IPS-18c (cell line): ENCODE results near the gene TACC3.
A peak's percentile ranks its signal among the peaks of the same experiment; 100 is the strongest.

ENCODE experiments used
- H3K4me3 ChIP-seq: 2 replicates; pipeline ENCODE4 v1.7.0; 2013; ENCODE audit warnings: low read depth, mild to moderate bottlenecking, low read length, moderate library complexity; ENCODE audit not compliant: insufficient read depth
- H3K9me3 ChIP-seq: one replicate; pipeline ENCODE4 v1.6.1; 2013; ENCODE audit warnings: mild to moderate bottlenecking, low read length, moderate library complexity; ENCODE audit not compliant: control insufficient read depth, insufficient read depth

Gene TACC3

GRCh38 chr4:1717129-1718094, 3.9 kb upstream of the TACC3 start:
- Histone ChIP-seq H3K9me3 (no peaks in the 10 kb centered on the region), H3K4me3 (no peak overlapping the region)

GRCh38 chr4:1718095-1718850, 3.0 kb upstream of the TACC3 start:
- H3K4me3 ChIP-seq: no peak overlapping the region
- H3K9me3 ChIP-seq: no peaks in the 10 kb centered on the region

DNA sequence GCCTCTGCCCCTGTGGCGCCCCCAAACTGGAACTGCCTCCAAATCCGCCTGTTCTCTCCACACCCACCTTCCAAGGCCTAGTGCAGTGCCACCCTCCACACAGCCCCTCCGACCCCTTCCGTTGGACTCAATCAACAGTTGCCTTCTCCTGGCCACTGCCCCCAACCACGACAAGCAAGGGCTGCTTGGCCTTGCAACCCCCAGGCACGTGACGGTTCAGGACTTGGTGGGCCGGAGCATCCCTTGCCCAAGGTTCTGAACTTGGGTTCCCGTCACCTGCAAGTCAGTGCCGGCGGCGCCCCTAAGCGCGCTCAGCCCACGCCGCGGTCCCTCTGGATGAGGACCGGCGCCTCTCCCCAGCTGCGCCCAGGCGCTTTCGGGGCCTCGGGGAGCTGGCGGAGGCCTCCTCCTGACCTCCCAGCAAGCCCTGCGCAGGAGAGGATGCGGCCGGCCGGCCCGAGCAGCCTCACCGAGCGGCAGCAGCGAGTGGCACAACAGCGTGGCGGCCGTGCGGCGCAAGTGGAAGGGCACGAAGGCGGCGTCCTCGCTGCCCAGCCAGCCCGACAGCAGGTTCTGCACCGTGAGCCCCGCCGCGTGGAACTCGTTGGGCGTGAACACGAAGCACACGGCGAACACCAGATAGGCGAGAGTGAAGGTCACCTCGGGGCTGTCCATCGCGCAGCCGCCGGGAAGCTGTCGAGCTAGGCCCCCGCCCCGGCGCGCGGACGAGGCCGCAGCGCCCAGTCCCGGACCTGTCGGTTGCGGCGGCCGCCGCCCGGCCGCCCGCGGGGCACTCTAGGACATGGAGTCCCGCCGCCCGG, 948 bp upstream of the TACC3 start:
- H3K4me3 ChIP-seq: peak overlapping the region; percentile 95
- H3K9me3 ChIP-seq: no peaks in the 10 kb centered on the region

DNA sequence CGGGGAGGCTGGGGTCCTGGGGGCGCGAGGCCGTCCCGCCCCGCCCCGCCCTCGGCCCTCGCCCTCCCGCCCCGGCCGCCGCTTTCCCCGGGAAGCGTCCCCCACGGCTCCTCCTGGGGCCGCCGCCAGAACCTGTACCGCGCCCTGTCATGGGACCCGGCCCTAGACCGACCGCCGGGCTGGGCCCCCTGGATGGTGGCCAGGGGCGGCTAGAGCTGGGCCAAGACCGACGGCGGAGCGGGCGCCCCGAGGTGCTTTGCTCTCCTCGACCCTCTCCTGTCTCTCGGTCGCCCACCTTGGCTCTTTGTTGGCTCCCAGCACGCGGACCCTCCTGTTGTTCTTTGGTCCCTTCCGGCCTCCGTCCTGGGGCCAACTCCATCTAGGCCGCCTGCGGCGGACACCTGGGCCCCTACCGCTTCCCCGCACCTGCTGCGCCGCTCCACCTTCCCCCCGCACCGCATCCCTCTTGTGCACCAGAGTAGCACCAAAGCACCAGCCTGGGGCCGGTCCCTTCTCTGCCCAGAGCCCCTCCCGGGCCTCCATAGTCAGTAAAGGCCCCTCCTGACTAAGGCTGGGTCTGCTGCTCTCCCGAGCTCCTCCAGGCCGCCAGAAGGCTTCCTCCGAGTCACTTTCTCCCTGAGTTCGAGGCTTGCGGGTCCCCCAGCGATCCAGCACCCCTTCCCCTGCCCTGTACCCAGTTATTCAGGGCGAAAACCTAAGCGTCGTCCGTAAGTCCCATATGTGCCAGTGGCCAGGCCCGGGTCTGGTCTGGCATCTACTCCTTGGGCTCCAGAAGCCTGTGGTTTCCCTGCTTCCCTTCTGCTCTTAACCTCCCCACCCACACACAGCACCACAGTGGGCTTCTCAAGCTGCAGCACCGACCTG, 587 bp downstream of the TACC3 start:
- Histone ChIP-seq H3K9me3 (no peaks in the 10 kb centered on the region), H3K4me3 (peak overlapping the region; percentile 88)

DNA sequence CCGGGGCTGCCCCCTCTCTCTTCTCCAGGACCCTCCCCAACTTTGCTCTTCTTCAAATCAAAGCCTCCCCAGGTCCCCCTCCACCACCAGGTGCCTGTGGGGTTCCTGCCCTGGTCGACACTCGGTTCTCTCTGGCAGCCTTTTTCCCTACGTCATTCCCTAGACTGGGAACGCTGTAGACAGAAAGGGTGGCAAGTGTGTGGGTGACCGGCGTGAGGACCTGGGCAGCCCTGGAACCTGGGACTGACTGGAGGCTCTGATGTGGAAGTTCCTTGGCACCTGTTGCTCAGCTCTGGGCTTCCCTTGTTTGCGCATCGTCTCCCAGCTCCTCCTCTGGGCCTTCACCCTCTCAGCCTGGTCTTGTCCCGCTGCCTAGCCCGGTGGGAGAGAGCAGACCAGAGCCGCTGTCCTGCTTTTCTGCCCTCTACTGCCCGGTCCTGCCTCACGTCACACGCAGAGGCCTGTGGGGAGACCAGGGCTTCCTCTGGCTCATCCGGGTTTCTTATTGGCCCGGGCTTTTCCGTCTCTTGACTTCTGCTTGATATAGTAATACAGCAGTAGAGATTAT, 1.3 kb downstream of the TACC3 start:
- H3K9me3 ChIP-seq: no peaks in the 10 kb centered on the region
- H3K4me3 ChIP-seq: peak overlapping the region; percentile 88

DNA sequence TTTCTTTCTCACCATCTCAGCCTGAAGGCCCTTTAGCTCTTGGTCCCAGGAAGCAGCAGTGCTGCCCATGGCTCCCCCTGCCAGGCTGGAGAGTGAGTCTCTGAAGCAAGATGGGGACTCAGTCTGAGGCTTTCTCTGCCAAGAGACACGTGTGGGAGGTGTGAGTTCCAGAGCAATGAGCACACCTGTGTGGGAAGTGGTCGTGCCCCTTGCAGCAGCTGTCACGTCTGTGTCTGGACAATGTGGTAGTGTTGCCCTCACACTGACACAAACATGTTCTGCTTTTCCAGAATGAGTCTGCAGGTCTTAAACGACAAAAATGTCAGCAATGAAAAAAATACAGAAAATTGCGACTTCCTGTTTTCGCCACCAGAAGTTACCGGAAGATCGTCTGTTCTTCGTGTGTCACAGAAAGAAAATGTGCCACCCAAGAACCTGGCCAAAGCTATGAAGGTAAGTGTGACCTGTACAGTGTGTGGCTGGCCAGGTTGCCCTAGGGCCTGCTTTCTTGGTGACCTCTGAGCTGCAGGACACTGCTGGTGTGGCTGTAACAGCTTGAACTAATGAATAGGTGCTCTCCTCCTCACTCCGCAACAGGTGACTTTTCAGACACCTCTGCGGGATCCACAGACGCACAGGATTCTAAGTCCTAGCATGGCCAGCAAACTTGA, 1.9 kb downstream of the TACC3 start:
- peak overlapping the region; percentile 17; the same call in 1 of the 2 replicates for H3K4me3 ChIP-seq
- H3K9me3 ChIP-seq: no peaks in the 10 kb centered on the region

DNA sequence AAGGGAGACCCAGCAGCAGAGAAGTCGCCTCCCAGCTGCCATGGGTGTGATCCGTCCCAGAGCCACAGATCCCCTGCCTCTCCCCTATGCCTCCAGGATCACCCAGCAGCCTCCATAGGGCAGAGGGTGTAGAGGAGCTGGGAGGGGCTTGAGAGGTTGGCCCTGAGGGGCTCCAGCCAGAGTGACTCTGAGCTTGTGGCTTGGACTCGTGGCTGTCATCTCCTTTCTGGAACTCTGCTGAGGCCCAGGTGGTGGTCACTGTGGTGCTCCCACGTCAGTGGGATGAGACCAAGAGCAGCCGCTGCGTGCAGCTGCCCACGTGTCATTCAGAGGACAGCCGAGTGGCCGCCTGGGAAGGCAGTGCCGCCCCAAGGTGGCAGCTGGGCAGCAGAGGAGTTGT, 4.2 kb downstream of the TACC3 start:
- Histone ChIP-seq H3K4me3 (no peak overlapping the region), H3K9me3 (no peaks in the 10 kb centered on the region)

DNA sequence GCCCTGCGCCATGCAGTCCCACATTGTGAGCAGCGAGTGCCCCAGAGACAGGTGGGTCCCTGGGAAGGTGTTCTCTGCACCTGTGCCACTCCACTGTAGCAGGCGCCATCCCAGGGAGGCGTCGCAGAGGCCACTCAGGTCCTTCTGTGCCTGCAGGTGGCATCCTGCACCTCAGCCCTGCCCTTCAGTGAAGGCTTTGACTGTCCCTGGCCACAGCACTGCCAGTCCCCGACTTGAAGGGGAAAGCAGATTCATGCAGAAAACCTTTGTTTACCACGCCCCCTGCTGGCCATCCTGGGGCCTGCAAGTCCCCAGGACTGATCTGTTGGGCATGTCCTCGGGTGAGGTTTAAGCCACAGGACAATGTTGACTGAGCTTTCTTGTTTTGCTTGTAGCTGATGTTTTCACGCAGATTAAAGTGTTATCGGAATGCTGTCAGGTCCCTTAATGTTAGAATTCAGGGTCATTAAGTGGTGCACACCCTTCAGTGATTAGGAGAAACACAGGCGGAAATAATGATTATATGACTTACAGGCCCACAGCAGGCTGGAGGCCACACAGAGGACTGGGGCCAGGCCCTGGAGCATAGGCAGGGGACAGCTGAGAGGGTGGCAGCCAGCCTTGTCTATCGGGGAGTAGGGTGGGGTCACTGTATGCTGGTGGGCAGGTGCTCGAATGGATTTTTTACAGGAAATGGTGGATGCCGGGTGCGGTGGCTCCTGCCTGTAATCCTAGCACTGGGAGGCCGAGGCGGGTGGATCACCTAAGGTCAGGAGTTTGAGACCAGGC, 5.0 kb downstream of the TACC3 start:
- Histone ChIP-seq H3K9me3 (no peaks in the 10 kb centered on the region), H3K4me3 (no peak overlapping the region)

- no peak overlapping the region for H3K4me3 ChIP-seq
- no peaks in the 10 kb centered on the region for H3K9me3 ChIP-seq
Observed at GRCh38 chr4:1727117-1728031, 6.1 kb downstream of the TACC3 start.

DNA sequence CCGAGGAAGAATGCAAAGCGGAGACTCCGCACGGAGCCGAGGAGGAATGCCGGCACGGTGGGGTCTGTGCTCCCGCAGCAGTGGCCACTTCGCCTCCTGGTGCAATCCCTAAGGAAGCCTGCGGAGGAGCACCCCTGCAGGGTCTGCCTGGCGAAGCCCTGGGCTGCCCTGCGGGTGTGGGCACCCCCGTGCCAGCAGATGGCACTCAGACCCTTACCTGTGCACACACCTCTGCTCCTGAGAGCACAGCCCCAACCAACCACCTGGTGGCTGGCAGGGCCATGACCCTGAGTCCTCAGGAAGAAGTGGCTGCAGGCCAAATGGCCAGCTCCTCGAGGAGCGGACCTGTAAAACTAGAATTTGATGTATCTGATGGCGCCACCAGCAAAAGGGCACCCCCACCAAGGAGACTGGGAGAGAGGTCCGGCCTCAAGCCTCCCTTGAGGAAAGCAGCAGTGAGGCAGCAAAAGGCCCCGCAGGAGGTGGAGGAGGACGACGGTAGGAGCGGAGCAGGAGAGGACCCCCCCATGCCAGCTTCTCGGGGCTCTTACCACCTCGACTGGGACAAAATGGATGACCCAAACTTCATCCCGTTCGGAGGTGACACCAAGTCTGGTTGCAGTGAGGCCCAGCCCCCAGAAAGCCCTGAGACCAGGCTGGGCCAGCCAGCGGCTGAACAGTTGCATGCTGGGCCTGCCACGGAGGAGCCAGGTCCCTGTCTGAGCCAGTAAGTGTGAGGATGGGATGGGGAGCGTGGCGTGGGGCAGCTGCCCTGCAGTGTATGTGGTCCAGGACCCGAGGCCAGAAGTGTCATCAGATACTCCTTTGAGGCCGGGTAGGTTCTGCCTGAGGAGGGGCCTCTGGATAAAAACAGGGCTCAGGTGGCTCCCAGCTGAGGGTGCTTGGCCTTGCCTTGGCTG, 7.0 kb downstream of the TACC3 start:
- Histone ChIP-seq H3K4me3 (no peak overlapping the region), H3K9me3 (no peaks in the 10 kb centered on the region)

DNA sequence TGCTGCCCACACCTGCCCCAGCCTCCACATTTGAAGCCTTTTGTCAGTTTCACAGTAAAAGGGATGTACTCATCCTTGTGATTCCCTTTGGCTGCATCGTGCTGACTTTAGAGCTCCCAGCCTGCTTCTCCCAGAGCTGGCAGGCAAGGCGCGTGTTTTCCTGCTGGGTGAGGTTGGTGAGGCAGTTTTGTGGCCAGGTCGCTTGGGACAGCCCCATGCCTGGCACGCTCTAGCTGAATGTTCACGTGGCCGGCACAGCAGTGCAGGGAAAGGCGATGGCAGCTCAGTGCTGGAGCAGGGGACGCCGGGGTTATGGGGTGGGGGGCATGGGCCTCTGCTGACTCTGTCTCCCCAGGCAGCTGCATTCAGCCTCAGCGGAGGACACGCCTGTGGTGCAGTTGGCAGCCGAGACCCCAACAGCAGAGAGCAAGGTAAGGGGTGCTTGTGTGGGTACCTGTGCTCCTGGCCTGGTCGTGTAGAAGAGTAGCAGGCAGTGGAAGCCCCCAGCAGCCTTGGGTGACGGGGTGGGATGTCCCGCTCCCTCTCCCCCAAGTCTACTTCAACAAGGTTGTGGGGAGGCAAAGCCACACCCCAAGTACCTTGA, 9.3 kb downstream of the TACC3 start:
- no peaks in the 10 kb centered on the region for H3K9me3 ChIP-seq
- no peak overlapping the region for H3K4me3 ChIP-seq

GRCh38 chr4:1731180-1731579, 9.9 kb downstream of the TACC3 start:
- H3K9me3 ChIP-seq: no peaks in the 10 kb centered on the region
- H3K4me3 ChIP-seq: no peak overlapping the region

- no peak overlapping the region for H3K4me3 ChIP-seq
- peaks cover 8% of the 10 kb centered on the region for H3K9me3 ChIP-seq
Observed at GRCh38 chr4:1732911-1733310, 11.6 kb downstream of the TACC3 start.
